Activated naive CD8-positive, alpha-beta T cell treated with anti-CD3 and anti-CD28 coated beads, Interleukin-2, amount 50 U/mL, for 16 hours (primary cell): ENCODE measurements around the gene STAT1.
"Not testable (repeated sequence)": the region's sequence is repeated elsewhere in the genome, so short reads cannot be mapped to it uniquely, and the experiment has no call there.

Source experiments
- DNase-seq: peaks from one replicate; pipeline ENCODE4 v3.0.0-alpha.2; 2020; ENCODE audit warnings: low read depth, low spot score

The STAT1 gene

GRCh38 chr2:191006997-191007783 lies 6.8 kb downstream of the STAT1 start:
- no peak for DNase-seq

- no peak for DNase-seq
Measured at GRCh38 chr2:191006297-191006696, 7.7 kb downstream of the STAT1 start.

DNA sequence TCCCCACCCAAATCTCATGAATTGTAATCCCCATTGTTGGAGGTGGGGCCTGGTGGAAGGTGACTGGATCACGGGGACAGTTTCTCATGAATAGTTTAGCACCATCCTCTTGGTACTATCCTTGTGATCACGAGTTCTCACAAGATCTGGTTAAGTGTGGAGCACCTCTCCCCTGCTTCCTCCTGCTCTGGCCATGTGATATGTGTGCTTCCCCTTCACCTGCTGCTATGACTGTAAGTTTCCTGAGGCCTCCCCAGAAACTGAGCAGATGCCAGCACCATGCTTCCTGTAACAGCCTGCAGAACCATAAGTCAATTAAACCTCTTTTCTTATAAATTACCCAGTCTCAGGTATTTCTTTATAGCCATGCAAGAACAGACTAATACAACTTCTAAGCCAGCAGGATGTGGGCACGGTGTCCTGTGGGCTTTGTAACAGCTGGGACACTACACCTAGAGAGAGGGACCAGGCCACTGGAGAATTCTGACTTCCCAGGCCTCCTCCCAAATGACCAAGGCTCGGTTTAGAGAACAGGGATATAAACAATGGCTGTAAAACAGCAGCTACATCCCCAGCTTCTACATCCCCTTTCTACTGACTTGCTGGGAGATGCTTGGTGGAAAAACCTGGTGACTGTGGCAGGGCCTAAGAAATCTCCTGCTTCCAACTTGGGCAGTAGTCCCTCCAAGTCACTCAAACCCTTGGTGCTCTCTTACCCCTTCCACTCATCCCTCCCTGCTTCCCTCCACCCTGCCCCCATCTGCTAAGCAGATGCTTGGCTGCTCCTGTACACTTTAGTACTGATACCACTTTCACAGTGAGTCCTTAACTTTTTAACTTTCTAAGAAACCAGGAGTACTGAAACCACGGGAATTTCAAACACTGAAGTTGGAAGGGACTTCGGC lies 10.3 kb downstream of the STAT1 start:
- DNase-seq = no peak

DNA sequence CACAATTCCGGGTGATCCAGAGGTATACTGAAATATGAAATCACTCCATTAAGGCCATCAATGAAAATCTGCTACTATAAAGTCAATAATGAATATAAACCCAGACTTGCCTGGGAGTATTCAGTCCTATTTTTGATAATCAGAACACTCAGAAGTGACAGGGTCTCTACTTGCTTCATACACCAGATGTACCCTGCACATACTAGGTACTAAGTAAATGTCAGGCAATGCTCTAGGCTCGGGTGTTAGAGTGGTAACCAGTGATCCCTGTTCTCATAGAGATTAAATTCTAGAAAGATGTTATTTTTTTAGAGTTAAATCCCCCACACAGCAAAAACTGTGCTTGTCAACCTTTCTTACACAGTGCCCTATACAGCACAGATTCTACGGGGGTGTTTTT lies 12.3 kb downstream of the STAT1 start:
- DNase-seq = no peak

DNA sequence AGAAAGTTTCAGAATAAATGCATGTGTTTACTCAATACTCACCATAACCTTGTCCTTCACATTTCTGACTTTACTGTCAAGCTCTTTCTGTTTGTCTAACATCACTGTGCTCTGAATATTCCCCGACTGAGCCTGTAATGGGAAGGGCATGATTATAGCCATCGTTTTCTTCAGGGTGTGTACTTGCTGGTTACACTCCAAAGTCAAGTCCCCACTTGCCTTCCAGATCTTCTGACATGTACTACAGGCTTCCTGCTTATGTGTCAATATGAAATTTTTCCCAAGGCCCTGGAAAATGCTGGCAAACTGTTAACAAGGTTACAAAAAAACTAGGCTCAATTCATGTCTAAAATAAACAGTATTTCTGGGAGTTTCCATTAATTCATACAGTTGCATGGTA lies 12.9 kb downstream of the STAT1 start:
- no peak for DNase-seq

- no peak for DNase-seq
Measured at GRCh38 chr2:190999949-191000665, 13.9 kb downstream of the STAT1 start.

DNA sequence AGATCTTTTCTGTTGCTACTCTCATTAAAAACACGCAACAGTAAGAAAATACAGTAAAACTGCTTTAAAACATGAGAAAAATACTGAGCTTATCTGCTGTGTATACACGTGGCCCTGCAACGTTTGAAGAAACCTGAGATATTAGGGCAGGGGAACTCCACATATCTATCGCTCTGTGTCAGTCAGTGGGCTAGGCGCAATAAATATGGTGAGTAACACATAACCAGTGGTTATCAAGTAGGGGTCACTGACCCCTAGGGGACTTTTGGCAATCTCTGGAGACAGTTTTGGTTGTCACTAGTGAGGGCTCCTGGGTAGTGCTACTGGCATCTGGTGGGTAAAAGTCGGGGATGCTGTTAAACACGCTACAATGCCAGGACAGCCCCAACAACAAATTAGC lies 14.9 kb downstream of the STAT1 start:
- no peak for DNase-seq

DNA sequence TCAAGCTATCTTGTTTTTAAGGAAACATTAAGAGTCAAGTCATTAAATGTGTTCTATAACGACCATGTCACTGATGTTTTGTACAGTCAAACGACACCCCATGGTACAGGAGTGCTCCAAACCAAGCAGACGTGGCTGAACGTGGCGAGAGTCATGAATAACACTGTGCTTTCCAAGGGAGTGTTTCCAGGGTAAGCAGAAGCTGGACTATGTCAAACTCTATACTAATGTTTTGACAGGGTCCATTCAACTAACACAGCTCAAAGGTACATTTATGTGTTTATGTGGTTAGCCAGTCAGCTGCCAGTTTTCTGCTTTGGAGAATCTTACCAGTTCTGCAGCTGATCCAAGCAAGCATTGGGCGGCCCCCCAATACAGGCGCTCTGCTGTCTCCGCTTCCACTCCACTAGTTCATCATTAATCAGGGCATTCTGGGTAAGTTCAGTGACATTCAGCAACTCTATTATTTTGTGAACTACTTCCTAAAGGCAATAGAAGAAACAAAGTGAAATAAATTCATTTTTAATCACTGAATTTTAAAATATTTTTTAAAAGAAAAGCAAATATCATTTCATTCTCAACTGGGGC lies 16.4 kb downstream of the STAT1 start:
- DNase-seq = no peak

DNA sequence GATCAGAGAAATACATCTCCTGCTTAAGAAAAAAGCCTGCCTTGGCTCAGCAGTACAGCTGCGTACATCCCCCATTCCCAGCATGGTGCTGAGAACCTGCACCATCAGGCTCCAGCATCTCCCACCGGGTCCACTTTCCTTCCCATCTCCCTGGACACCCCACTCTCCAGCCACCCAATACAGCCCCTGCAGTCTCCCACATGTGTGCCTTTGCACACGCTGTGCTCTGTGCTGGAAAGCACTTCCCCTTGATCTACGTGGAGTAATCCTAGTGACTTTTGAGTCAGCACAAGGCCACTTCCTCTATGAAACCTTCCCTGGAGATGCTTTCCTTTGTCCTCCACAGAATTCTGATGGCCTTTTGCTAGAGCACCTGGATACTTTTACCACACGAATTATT lies 17.0 kb downstream of the STAT1 start:
- no peak for DNase-seq

DNA sequence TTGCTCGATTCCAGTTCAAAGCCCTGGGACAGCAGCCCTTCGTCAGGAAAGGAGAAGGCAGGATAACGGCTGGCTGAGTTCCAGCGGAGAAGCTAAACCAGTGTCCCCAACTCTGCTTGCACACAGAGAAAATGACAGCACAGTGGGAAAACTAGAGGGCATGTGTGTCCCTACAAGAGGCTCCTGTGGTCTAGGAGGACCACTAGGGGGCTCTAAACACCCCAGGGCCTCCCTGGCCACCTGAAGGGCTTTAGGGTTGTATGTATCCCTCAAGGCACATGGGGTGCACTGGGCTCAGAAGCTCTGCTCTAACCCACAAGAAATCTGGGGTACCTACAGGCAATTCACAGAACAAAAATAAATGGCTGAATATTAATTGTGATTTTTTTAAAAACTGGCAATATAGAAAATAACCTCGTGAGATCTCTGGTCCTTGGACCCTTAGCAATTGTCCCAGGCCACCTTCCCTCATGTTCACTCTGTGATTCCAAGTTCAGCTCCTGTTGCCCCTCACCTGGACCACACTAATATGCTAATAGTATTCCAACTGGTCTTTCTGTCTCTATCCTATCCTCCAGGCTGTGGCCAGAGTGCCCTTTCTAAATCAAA lies 17.5 kb downstream of the STAT1 start:
- DNase-seq = no peak

DNA sequence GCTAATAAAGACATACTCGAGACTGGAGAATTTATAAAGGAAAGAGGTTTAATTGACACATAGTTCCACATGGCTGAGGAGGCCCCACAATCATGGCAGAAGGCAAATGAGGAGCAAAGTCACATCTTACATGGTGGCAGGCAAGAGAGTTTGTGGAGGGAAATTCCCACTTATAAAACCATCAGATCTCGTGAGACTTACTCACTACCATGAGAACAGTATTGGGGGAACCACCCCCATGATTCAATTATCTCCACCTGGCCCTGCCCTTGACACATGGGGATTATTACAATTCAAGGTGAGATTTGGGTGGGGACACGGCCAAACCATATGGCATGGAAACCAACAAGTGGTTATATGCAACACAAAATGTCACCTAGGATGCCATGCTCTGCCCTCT lies 18.7 kb downstream of the STAT1 start:
- not testable (repeated sequence) for DNase-seq

DNA sequence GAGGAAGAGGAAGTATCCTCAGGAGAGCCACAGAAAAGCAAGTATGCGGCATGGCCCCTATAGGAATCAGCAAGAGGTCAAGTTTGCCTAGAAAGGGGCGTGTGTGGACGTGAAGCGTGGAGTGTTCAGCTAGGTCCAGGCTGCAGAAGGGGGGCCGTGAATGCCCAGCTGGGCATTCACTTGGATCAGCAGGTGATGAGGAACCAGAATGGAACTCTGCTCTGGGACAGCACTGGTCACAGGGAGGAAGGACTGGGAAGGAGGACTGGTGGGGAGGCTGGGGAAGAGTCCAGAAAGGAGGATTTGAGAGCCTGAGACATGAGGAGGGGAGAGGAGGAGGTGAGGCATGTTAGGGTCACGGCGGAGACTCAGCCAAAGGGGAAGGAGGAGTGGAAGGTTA lies 19.8 kb downstream of the STAT1 start:
- no peak for DNase-seq

- no peak for DNase-seq
Measured at GRCh38 chr2:190993292-190993643, 20.7 kb downstream of the STAT1 start.

- DNase-seq = no peak
Measured at GRCh38 chr2:190990132-190990531, 23.8 kb downstream of the STAT1 start.

DNA sequence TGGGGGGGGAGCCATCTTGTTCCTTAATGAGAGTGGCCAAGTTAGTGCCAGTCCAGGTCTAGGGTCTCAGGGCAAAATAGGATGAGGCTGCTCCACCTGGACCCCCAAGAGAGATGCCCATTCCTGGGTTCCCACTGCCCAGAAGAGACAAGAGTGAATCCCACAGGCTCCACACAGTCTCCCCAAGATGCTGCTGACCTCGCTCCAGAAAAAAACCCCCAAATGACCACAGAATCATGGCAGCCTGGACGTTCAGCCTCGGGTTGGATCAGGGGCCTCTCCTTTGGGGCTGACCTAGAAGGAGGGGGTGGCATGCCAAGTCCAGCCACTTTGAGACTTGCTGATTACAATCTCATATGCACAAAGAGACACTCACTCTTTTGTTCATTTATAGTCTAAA lies 25.1 kb downstream of the STAT1 start:
- no peak for DNase-seq

DNA sequence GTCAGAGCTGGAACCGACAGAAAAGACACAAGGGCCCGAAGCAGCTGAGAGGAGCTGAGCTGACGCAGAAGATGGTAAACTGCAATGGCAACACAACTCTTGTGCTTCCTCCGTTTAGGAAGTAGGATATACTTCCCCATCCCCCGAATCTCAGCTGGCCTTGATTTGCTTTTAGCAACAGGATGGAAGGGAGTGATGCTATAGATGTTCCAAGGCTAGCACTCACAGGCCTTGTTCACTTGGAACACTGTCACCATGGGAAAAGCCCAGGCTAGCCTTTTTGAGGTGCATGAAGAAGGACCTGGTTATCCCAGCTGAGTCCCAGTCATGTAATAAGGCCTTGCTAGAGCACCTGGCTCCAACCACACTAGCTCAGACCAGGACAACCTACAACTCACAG lies 26.0 kb downstream of the STAT1 start:
- DNase-seq = no peak

DNA sequence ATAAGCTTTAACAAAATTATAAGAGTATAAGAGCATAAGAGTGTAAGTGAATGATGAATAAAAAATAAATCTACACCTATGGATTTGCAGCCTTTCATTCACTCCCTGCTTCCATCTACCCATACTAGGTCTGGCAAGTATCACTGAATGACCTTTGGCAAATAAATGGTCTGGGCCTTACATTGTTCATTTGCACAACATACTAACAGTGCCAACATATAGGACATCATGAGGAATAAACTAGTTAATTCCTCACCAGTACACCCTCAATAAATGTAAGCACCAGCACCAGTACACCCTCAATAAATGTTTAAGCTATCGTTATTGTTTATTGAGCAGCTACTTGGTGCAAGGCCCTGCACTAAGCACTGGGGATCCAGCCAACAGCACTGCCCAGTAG lies 26.9 kb downstream of the STAT1 start:
- DNase-seq = no peak

GRCh38 chr2:190986221-190986953 lies 27.6 kb downstream of the STAT1 start:
- DNase-seq = no peak

- DNase-seq = no peak
Measured at GRCh38 chr2:190984595-190984994, 29.4 kb downstream of the STAT1 start.

DNA sequence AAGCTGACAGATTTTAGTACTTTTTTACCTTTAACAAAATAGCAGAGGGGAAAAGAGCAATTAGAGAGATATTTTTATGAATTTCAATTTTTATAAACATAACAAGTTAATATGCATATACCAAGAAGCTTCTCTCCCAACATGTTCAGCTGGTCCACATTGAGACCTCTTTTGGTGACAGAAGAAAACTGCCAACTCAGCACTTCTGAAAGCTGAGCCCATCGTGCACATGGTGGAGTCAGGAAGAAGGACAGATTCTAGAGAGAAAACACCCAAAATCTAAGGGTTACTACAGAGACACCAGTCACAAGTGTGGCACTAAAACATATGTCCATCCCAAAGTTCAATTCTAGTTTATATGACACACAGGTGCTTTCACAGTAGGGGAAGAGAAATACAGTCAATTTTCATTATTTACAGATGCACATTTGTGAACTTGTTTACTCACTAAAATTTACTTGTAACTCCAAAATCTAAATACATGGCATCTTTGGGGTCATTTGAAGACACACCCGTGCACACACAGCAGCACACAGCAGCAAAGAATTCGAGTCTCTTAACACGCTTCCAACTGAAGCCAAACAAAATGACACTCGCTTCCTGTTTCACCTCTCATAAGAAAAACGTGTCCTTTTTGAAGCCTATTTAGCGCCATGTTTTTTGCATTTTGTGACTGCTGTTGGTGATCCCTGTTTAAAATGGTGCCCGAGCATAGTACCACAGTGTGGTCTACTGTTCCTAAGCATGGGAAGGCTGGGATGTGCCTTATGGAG lies 31.5 kb downstream of the STAT1 start:
- DNase-seq = no peak
